HEK293 (cell line): ENCODE measurements around the gene SLC28A1.

Source experiments
- SCRT1 ChIP-seq: fragments of 450-650 bp; formaldehyde crosslinking; IDR thresholded peaks from 2 replicates; pipeline ENCODE4 v1.5.1; 2016; ENCODE audit warnings: missing biosample characterization, missing genetic modification characterization, borderline replicate concordance
- ZNF175 ChIP-seq: fragments of 450-650 bp; formaldehyde crosslinking; IDR thresholded peaks from 2 replicates; pipeline ENCODE4 v1.5.1; 2016; ENCODE audit warnings: missing biosample characterization, missing genetic modification characterization
- ZNF580 ChIP-seq: fragments of 450-650 bp; formaldehyde crosslinking; IDR thresholded peaks from 2 replicates; pipeline ENCODE4 v1.5.1; 2016; ENCODE audit warnings: missing biosample characterization, missing genetic modification characterization
- ZNF585B ChIP-seq: fragments of 450-650 bp; formaldehyde crosslinking; IDR thresholded peaks from 2 replicates; pipeline ENCODE4 v1.5.1; 2016; ENCODE audit warnings: missing biosample characterization, missing genetic modification characterization

DNA sequence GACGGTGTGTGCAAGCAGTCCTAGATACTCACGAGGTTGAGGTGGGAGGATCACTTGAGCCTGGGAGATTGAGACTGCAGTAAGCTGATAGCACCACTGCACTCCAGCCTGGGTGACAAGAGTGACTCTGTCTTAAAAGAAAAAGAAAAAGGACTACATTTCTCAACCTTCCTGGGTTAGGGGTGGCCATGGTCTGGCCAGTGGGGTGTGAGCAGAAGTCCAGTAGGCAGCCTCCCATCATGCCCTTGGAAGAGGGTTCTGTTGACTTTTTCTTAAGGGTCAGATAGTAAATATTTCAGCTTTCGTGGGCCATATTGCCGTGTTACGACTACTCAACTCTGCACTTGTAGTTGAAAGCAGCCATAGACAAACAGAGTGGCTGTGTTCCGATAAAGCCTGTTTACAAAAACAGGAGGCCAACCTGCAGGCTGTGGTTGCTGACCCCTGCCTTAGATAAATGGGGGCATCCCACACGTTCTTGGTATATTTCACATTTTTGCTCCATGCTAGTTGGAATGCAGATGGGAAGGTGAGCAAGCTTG lies 66.2 kb downstream of the SLC28A1 start:
- TF ChIP-seq ZNF585B (tag by site-specific recombination) = no peak
- no peak for TF ChIP-seq ZNF580 (tag by site-specific recombination)
- no peak for TF ChIP-seq SCRT1 (tag by site-specific recombination)
- TF ChIP-seq ZNF175 (tag by site-specific recombination) = no peak
